Stimulated activated CD4-positive, alpha-beta T cell treated with anti-CD3 and anti-CD28 coated beads, TNF-alpha, amount 100 ng/mL, for 4 hours (primary cell): ENCODE data around the gene MS4A15.
"Not testable (repeated sequence)": the region's sequence is repeated elsewhere in the genome, so short reads cannot be mapped to it uniquely, and the experiment has no call there.

Experiments
- DNase-seq, 3 experiments: peaks; one replicate each; pipeline ENCODE4 v3.0.0-alpha.2; 2020; ENCODE audit warnings: low read depth in 3 of 3

Gene MS4A15

DNA sequence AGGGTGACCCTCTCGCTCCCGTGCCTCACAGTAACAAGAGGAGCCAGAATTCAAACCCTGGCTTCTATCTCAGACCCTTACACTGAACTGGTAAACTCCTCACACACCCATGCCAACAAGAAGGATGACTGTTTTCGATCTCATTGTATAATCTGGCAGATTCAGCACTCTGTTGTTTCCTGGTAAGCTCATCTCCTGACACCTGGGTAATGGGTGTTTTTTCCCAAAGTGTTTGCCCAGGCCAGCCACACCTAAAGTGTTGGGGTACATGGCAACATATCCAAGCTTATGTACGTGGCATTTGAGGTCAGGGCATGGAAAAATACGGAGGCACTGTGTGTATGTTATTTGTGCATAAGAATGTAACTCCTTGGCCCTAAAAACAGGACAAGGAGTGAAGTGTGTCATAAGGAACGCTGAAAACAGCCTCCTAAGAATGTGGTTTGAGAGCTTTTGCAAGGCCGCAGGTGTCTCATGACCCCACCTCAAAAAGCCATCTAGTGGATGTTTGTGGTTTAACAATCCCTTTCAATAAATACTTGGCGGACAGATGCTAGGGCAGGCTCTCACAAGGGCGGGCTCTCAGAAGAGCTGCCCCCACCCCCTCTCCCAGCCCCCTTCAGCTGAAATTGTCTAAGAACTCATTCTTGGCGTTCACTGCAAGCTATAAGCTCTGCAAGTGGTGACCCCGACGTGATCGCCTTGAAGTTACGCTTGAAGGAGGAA is at the start of gene MS4A15:
TSS of gene MS4A15 (plus strand) at position 561 of the 726 bp plus-strand sequence. CDS start 6,867 bp downstream, outside the sequence.
- no peak for DNase-seq

- DNase-seq, result no peak
Measured at GRCh38 chr11:60706931-60707330, 49.7 kb upstream of the MS4A15 start.

GRCh38 chr11:60710482-60710881 is 46.2 kb upstream of the MS4A15 start:
- no peak for DNase-seq

- no peak for DNase-seq
Measured at GRCh38 chr11:60711276-60711675, 45.4 kb upstream of the MS4A15 start.

DNA sequence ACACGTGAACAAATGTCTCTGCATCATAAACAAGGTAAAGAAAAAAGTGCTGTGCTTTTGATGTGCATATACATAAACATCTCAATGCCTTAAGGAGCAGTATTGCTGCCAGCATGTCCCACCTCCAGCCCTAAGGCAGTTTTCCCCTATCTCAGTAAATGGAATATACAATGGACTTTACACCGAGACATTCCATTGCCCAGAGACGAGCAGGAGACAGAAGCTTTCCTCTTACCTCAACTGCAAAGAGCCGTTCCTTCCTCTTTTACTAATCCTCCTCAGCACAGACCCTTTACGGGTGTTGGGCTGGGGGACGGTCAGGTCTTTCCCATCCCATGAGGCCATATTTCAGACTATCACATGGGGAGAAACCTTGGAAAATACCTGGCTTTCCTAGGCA is 43.2 kb upstream of the MS4A15 start:
- DNase-seq, result not testable (repeated sequence)

GRCh38 chr11:60717956-60718355 is 38.7 kb upstream of the MS4A15 start:
- DNase-seq, result no peak

DNA sequence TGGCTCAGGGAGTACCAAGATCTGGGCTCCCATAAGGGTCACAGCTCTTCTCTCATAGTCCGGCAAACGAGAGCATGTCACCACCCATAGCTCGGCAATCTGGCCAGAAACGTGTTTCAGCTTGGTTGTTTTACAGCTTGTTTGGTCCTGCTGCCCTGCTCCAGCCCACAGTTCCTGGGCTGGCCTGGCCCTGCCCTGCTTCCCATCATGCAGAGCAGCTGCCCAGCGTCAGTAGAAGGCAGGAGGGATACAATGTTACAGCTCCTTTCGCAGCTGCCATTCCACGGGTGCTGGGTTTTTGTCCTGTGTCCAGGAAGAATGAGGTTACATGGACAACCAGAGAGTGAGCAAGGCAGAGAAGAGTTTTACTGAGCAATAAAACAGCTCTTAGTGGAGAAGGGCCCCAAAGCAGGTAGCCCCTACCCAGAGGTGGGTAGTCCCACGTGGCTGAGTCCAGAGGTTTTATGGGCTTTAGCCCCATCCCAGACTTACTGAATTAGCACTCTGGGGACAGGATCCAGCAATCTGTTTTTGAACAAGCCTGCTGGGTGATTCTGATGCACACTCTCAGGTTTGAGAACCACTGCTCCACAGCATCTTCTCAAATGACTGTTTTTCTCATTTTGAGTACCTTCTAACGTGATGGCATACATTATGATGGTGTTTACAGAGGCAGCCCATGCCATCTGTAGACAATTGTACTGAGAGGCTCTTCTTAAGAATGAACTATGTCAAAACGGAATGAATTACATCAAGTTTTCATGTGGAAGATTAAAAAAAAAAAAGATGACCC is 37.9 kb upstream of the MS4A15 start:
- DNase-seq, result no peak

DNA sequence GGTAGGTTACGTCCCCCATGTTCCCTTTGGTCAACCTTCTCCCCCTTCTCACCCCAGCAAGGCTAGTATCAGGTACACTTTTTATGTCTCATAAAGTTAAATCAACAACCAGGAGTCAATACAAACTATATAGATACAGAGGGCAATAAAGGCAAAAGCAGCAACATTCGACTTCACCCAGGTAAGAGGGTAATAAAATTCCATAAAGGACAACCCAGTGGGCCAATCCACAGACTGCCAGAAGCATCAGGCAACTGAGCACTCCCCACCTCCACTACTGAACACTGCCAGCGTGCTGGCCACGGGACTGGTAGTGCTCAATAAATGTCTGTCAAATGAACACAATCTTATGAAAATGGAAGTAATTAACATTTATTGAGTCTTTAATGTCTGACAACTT is 37.3 kb upstream of the MS4A15 start:
- no peak for DNase-seq

- no peak for DNase-seq
Measured at GRCh38 chr11:60720460-60720859, 36.2 kb upstream of the MS4A15 start.

DNA sequence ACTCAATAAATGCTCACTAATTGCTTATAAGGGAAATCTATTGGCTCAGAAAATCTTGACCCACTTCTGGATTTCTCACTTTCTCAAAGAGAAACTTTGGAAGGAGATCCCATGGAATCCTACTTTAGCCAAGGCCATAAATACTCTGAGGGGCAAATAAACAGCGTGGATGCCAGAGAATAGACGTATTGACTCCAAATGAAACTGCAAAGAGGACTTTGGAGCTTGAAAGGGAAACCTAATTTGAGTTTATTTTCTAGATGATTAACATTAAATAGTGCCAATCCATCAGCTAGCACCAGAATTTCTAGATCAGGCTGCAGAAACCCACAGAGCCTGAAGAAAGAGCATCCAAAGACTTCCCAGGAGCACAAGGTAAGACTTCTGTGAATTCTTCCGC is 32.2 kb upstream of the MS4A15 start, which contains the start of gene MS4A18:
TSS of gene MS4A18 (plus strand) at position 301 of the 400 bp plus-strand sequence.
- DNase-seq, result no peak

DNA sequence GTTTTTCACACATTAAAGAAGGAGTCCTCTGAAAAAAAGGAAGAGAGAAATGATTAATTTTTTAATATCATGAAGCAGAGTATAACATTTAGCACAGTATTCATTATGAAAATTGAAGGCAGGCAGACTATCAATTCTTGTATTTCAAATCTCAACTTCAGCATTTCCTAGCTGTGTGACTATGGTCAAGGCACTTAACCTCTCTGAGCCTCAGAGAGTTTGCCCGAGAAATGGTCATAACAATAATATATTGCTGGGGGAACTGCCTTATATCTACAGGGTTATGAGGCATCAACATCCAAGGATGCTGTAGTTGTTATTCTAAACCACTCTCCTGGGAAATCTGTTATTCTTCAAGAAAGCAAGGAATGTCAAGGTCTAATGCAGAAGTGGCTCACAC is 31.1 kb upstream of the MS4A15 start:
- DNase-seq, result no peak

DNA sequence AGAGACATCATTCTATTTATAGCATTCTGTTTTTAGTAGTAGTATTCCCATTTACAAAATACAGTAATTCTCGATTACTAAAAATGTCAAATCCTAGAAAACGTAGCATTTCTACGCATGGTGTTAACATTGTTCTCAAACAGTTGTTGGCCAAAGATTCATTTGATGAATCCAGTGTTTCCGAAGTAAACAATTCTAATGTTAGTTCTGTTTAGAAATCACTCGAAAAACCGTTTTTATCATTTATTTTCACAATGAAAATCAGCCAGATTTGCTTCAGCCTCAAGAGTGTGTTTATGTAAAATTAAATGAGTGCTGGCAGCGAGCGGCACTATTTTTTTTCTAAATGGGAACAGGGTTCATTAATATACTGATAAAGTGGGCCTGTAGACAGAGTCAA is 25.1 kb upstream of the MS4A15 start:
- DNase-seq, result no peak

GRCh38 chr11:60734279-60734678 is 22.4 kb upstream of the MS4A15 start:
- no peak for DNase-seq

- DNase-seq, result no peak
Measured at GRCh38 chr11:60739114-60739513, 17.6 kb upstream of the MS4A15 start.

GRCh38 chr11:60740573-60740972 is 16.1 kb upstream of the MS4A15 start:
- DNase-seq, result no peak

GRCh38 chr11:60741421-60741820 is 15.2 kb upstream of the MS4A15 start:
- no peak for DNase-seq

GRCh38 chr11:60743058-60743457 is 13.6 kb upstream of the MS4A15 start:
- DNase-seq, result no peak

DNA sequence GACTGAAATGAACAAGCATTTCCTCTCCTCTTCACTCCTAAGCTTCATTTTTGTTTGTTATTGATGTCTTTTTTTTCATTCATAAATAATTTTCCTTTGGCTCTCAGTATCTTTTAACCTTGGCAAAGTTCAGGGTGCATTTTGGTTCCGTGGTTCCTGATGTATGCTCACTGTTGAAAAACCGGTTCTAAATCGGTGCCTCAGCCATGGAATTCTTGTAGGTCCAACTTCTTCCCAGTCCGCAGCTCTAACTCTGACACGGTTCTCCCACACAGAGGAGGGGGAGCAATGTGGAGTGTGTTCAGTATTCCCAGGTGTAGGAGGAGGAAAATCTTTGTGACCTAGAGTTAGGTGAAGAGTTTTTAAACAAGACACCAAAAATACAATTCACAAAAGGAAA is 12.6 kb upstream of the MS4A15 start:
- DNase-seq, result no peak

- DNase-seq, result no peak
Measured at GRCh38 chr11:60747359-60747873, 9.3 kb upstream of the MS4A15 start.

DNA sequence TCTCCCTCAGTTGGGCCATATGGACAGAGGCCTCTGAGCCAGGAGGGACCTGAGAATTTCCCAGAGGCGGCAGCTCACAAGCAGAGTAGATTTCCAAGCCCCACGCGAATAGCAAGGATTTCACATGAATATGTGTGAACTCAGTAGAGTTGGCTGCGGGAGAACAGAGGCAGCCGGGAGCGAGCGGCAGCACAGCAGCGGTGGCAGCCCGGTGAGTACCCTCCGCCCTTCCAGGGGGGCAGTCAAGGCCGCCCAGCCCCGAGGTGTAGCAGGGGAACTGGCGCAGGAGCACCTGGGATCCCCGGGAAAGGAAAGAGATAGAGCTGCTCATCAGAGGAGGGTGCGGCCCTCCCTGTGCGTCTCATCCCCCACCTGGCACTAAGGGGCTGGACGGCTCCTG is 8.4 kb upstream of the MS4A15 start:
- DNase-seq, result no peak

GRCh38 chr11:60748821-60749220 is 7.8 kb upstream of the MS4A15 start:
- DNase-seq, result no peak

DNA sequence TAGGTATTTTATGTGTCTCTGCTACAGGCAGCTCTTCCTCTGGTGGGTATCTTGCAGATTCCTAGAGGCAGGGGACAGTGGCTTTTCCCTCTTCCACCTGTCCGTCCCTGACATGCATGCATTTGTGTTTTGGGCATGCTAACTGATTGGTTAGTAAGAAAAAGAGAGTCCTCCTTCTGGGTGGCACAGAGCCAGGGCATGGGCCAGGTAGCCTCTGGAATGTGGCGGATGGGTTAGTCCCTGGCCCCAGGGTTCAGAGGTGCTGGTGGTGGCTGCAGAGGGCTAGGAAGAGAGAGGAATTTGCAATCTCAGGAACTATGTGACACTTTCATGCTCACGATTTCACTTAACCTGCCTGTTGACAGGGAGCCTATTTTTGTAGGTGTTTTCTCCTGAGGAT is 5.8 kb upstream of the MS4A15 start:
- no peak for DNase-seq

GRCh38 chr11:60753309-60753708 is 3.4 kb upstream of the MS4A15 start:
- no peak for DNase-seq
